Measurements from ENCODE around the gene NUTM2D. TPM values are rescaled to one million over a fixed set of nuclear protein-coding genes. Genes with fewer than 3 reads are reported as not detected.
A peak's percentile ranks its signal among the peaks of the same experiment; 100 is the strongest.
"Not testable (repeated sequence)": the region's sequence is repeated elsewhere in the genome, so short reads cannot be mapped to it uniquely, and the experiment has no call there.

NUTM2D gene
- total RNA-seq, 2 experiments from 2014 or later: 3.7 to 4.0 TPM

GRCh38 chr10:87396206-87396605, 38.7 kb downstream of the NUTM2D start:
- intact Hi-C loops (cut with DNase I, micrococcal nuclease); H3K36me3 Mint-ChIP-seq (ENCODE audit: low read depth); H3K4me1 Mint-ChIP-seq (ENCODE audit: low read depth); H3K27ac ChIP-seq (ENCODE audit: low read depth in 1 of 2, low read length in 2 of 2); ATAC-seq (ENCODE audit: poor library complexity); CTCF ChIA-PET; DNase-seq; H3K9me3 ChIP-seq (ENCODE audit: control insufficient read depth in 1 of 2, insufficient read depth in 1 of 2, low read length in 2 of 2); H3K4me1 ChIP-seq (ENCODE audit: insufficient read depth, low read length); H3K27me3 Mint-ChIP-seq; H3K27me3 ChIP-seq (ENCODE audit: control insufficient read depth in 1 of 2, insufficient read depth in 2 of 2, low read length in 2 of 2); H3K36me3 ChIP-seq (ENCODE audit: insufficient read depth, low read length); POLR2A ChIA-PET; H3K27ac Mint-ChIP-seq; H3K9me3 Mint-ChIP-seq; H3K4me3 ChIP-seq (ENCODE audit: low read length); H3K4me3 Mint-ChIP-seq: not testable (repeated sequence)

GRCh38 chr10:87398436-87398835, 40.9 kb downstream of the NUTM2D start:
- not testable (repeated sequence) for H3K4me1 Mint-ChIP-seq (ENCODE audit: low read depth)

GRCh38 chr10:87407516-87408467, 50.2 kb downstream of the NUTM2D start:
- CTCF ChIA-PET; H3K4me1 Mint-ChIP-seq (ENCODE audit: low read depth); H3K4me1 ChIP-seq (ENCODE audit: insufficient read depth, low read length); H3K27me3 ChIP-seq (ENCODE audit: control insufficient read depth in 1 of 2, insufficient read depth in 2 of 2, low read length in 2 of 2); H3K9me3 ChIP-seq (ENCODE audit: control insufficient read depth in 1 of 2, insufficient read depth in 1 of 2, low read length in 2 of 2); H3K27ac ChIP-seq (ENCODE audit: low read depth in 1 of 2, low read length in 2 of 2); H3K9me3 Mint-ChIP-seq; POLR2A ChIA-PET; H3K36me3 Mint-ChIP-seq (ENCODE audit: low read depth); intact Hi-C loops (cut with DNase I, micrococcal nuclease); H3K36me3 ChIP-seq (ENCODE audit: insufficient read depth, low read length); H3K27ac Mint-ChIP-seq: not testable (repeated sequence)
- peak; percentile 32 for ATAC-seq (ENCODE audit: poor library complexity)
- Mint-ChIP-seq H3K4me3 (peak overlapping the region; percentile 54), H3K27me3 (peaks cover 19% of the 10 kb centered on the region)
- peak overlapping the region; percentile 31 for H3K4me3 ChIP-seq (ENCODE audit: low read length)
- peak in 7 of 14 experiments; percentile 0 to 15 (median 7) for DNase-seq

More at GRCh38 chr10:87398436-87398835, 40.9 kb downstream of the NUTM2D start:
- POLR2A ChIA-PET; CTCF ChIA-PET; H3K4me1 ChIP-seq (ENCODE audit: insufficient read depth, low read length); intact Hi-C loops (cut with DNase I, micrococcal nuclease); H3K36me3 ChIP-seq (ENCODE audit: insufficient read depth, low read length); H3K9me3 Mint-ChIP-seq; H3K27me3 ChIP-seq (ENCODE audit: control insufficient read depth in 1 of 2, insufficient read depth in 2 of 2, low read length in 2 of 2); H3K4me3 ChIP-seq (ENCODE audit: low read length); ATAC-seq (ENCODE audit: poor library complexity); H3K9me3 ChIP-seq (ENCODE audit: control insufficient read depth in 1 of 2, insufficient read depth in 1 of 2, low read length in 2 of 2); H3K27ac ChIP-seq (ENCODE audit: low read depth in 1 of 2, low read length in 2 of 2); DNase-seq; H3K27me3 Mint-ChIP-seq; H3K4me3 Mint-ChIP-seq; H3K36me3 Mint-ChIP-seq (ENCODE audit: low read depth); H3K27ac Mint-ChIP-seq: not testable (repeated sequence)

GRCh38 chr10:87413921-87414320, 56.4 kb downstream of the NUTM2D start:
- H3K4me3 ChIP-seq (ENCODE audit: low read length); CTCF ChIA-PET; H3K27me3 ChIP-seq (ENCODE audit: control insufficient read depth in 1 of 2, insufficient read depth in 2 of 2, low read length in 2 of 2); H3K9me3 Mint-ChIP-seq; H3K9me3 ChIP-seq (ENCODE audit: control insufficient read depth in 1 of 2, insufficient read depth in 1 of 2, low read length in 2 of 2); H3K4me1 Mint-ChIP-seq (ENCODE audit: low read depth); H3K4me1 ChIP-seq (ENCODE audit: insufficient read depth, low read length); ATAC-seq (ENCODE audit: poor library complexity); H3K4me3 Mint-ChIP-seq; H3K36me3 Mint-ChIP-seq (ENCODE audit: low read depth); H3K36me3 ChIP-seq (ENCODE audit: insufficient read depth, low read length); H3K27ac ChIP-seq (ENCODE audit: low read depth in 1 of 2, low read length in 2 of 2); POLR2A ChIA-PET; intact Hi-C loops (cut with DNase I, micrococcal nuclease); H3K27ac Mint-ChIP-seq; DNase-seq: not testable (repeated sequence)
- peaks cover 22% of the 10 kb centered on the region for H3K27me3 Mint-ChIP-seq

Other genes starting within 250 kb of the NUTM2D start
- 1 to 10 TPM; 1.2 to 1.6 TPM for gene NUTM2A, start 132.3 kb upstream of the NUTM2D start, total RNA-seq
- gene MINPP1, start 147.1 kb downstream of the NUTM2D start, total RNA-seq: under 1 TPM; 0.50 to 0.69 TPM

Data from CD4-positive, alpha-beta T cell (primary cell).